Measurements from ENCODE around the gene HOXC5.

HOXC5 gene

GRCh38 chr12:54009171-54010052 is 23.4 kb upstream of the HOXC5 start:
- DNase-seq, result no peak

- no peak for DNase-seq
These were observed 22.5 kb upstream of the HOXC5 start for GRCh38 chr12:54010053-54010971.

- no peak for DNase-seq
These were observed 21.7 kb upstream of the HOXC5 start for GRCh38 chr12:54010972-54011664.

- no peak for DNase-seq
These were observed 21.0 kb upstream of the HOXC5 start for GRCh38 chr12:54011665-54012532.

- no peak for DNase-seq
These were observed 20.0 kb upstream of the HOXC5 start for GRCh38 chr12:54012631-54013409.

- DNase-seq, result no peak
These were observed 18.4 kb upstream of the HOXC5 start for GRCh38 chr12:54014377-54015017.

GRCh38 chr12:54015018-54015931 is 17.6 kb upstream of the HOXC5 start:
- no peak for DNase-seq

- no peak for DNase-seq
These were observed 16.8 kb upstream of the HOXC5 start for GRCh38 chr12:54016051-54016450.

- no peak for DNase-seq
These were observed 16.3 kb upstream of the HOXC5 start for GRCh38 chr12:54016478-54016964.

- no peak for DNase-seq
These were observed 15.6 kb upstream of the HOXC5 start for GRCh38 chr12:54017027-54017788.

GRCh38 chr12:54017878-54018467 is 14.9 kb upstream of the HOXC5 start:
- peak; percentile 84 for DNase-seq

GRCh38 chr12:54018468-54018984 is 14.3 kb upstream of the HOXC5 start:
- DNase-seq, result no peak

GRCh38 chr12:54019091-54019811 is 13.6 kb upstream of the HOXC5 start:
- no peak for DNase-seq

- DNase-seq, result no peak
These were observed 12.8 kb upstream of the HOXC5 start for GRCh38 chr12:54019924-54020590.

- no peak for DNase-seq
These were observed 12.1 kb upstream of the HOXC5 start for GRCh38 chr12:54020591-54021405.

All from activated CD4-positive, alpha-beta T cell treated with anti-CD3 and anti-CD28 coated beads, Interleukin-2, Interleukin-6, amounts not matched to agents 100 ng/mL and 50 ng/mL, durations not matched to agents 16 hours and 8 hours (primary cell).